Stimulated activated CD4-positive, alpha-beta T cell treated with anti-CD3 and anti-CD28 coated beads, Interleukin-2, amount 100 ng/mL, for 48 hours (primary cell): ENCODE data around the gene PCDHB1.
"Not testable (repeated sequence)": the region's sequence is repeated elsewhere in the genome, so short reads cannot be mapped to it uniquely, and the experiment has no call there.

Experiments
- DNase-seq, 2 donors: peaks; one replicate each; pipeline ENCODE4 v3.0.0-alpha.2; 2020

Gene PCDHB1

GRCh38 chr5:141084487-141084989 lies 33.4 kb downstream of the PCDHB1 start:
- peak; percentile 4 to 12 for DNase-seq

GRCh38 chr5:141094481-141095262 lies 43.5 kb downstream of the PCDHB1 start, which contains the start of gene PCDHB2:
PCDHB2 (plus strand) TSS chr5:141094615; CDS start chr5:141094791, 176 bp downstream.
- DNase-seq: no peak

GRCh38 chr5:141095263-141095641 lies 44.1 kb downstream of the PCDHB1 start:
- DNase-seq: no peak

GRCh38 chr5:141096181-141096580 lies 45.0 kb downstream of the PCDHB1 start:
- DNase-seq: not testable (repeated sequence)

GRCh38 chr5:141096586-141096985 lies 45.4 kb downstream of the PCDHB1 start:
- not testable (repeated sequence) for DNase-seq

- peak; percentile 23 to 51 for DNase-seq
Measured at GRCh38 chr5:141100243-141100805, 49.1 kb downstream of the PCDHB1 start, which contains the start of gene PCDHB3. PCDHB3 (plus strand) TSS chr5:141100473; CDS start chr5:141100650, 177 bp downstream.

- DNase-seq: no peak
Measured at GRCh38 chr5:141101059-141101458, 49.9 kb downstream of the PCDHB1 start.

- DNase-seq: not testable (repeated sequence)
Measured at GRCh38 chr5:141102070-141102469, 50.9 kb downstream of the PCDHB1 start.

- DNase-seq: not testable (repeated sequence)
Measured at GRCh38 chr5:141102471-141102870, 51.3 kb downstream of the PCDHB1 start.

GRCh38 chr5:141105350-141105749 lies 54.2 kb downstream of the PCDHB1 start:
- no peak for DNase-seq
